Measurements from ENCODE around the gene AHRR.

GRCh38 chr5:477247-477646 is 155.7 kb downstream of the AHRR start:
- TF ChIP-seq CTCF (IDR thresholded peaks at IDR 0.05) = no peak
- no peak for TF ChIP-seq POLR2A (IDR thresholded peaks at IDR 0.05)
